Adrenal gland (tissue), 12 donors: Measurements from ENCODE around the gene SNRNP200. TPM values are rescaled to one million over a fixed set of nuclear protein-coding genes. Genes with fewer than 3 reads are reported as not detected.
A peak's percentile ranks its signal among the peaks of the same experiment; 100 is the strongest.
"Not testable (repeated sequence)": the region's sequence is repeated elsewhere in the genome, so short reads cannot be mapped to it uniquely, and the experiment has no call there.

ENCODE experiments used
- DNase-seq, 7 donors: peaks; one replicate each; pipeline ENCODE4 v3.0.0-alpha.2; 2019 to 2020
- H3K27ac ChIP-seq, 5 donors: fragments of 200-600 bp; sonication (generic) in 4 of 5; 1 replicate in 3 of 5; 2 replicates in 2 of 5; pipeline versions ENCODE4 v1.5.1 to v1.8.0; 2016 to 2020; ENCODE audit warnings: mild to moderate bottlenecking in 1 of 5
- H3K27me3 ChIP-seq: fragments of 200-600 bp; 2 replicates; pipeline ENCODE4 v1.8.0; 2021
- H3K36me3 ChIP-seq, 2 donors: fragments of 200-600 bp; replicated peaks in 1 of 2; 1 replicate in 1 of 2; 2 replicates in 1 of 2; pipeline versions ENCODE4 v1.5.1 to v1.8.0; 2018 to 2022
- H3K4me1 ChIP-seq, 2 donors: fragments of 200-600 bp; replicated peaks in 1 of 2; 1 replicate in 1 of 2; 2 replicates in 1 of 2; pipeline versions ENCODE4 v1.5.1 to v1.8.0; 2018 to 2021
- H3K4me3 ChIP-seq, 4 donors: fragments of 200-600 bp; sonication (generic) in 3 of 4; one replicate each; pipeline ENCODE4 v1.5.1; 2016 to 2018
- H3K9me3 ChIP-seq, 3 donors: fragments of 200-600 bp; sonication (generic) in 1 of 3; replicated peaks in 1 of 3; 1 replicate in 2 of 3; 2 replicates in 1 of 3; pipeline versions ENCODE4 v1.5.1 to v1.8.0; 2016 to 2021
- CTCF ChIP-seq, 6 experiments: fragments of 450-650 bp in 4 of 6; fragments of 200-600 bp in 2 of 6; sonication (generic) in 1 of 6; IDR thresholded peaks; 1 replicate in 5 of 6; 2 replicates in 1 of 6; pipeline versions ENCODE4 v1.5.1 to v1.8.0; 2016 to 2021; ENCODE audit warnings: antibody characterized with exemption in 6 of 6, mild to moderate bottlenecking in 2 of 6, moderate library complexity in 1 of 6
- POLR2A ChIP-seq, 2 donors: fragments of 450-650 bp; IDR thresholded peaks; one replicate each; pipeline ENCODE4 v1.6.1; 2017; ENCODE audit warnings: antibody characterized with exemption in 2 of 2, mild to moderate bottlenecking in 2 of 2, moderate library complexity in 1 of 2
- WGBS, 4 donors: extraction: QIAGEN DNeasy Blood & Tissue Kit in 2 of 4; methylation state at CpG; one replicate each; pipeline versions ENCODE4 v1.1.5 to v1.1.7; 2013 to 2017; 5-methylcytosine and 5-hydroxymethylcytosine counted together
- intact Hi-C, 2 donors: fragments of 100-400 bp; cut with DNase I; formaldehyde crosslinking; loops; one replicate each; pipeline versions ENCODE4 v1.14.1 to v1.15.0; 2022 to 2023
- polyA plus RNA-seq, 3 donors: library from polyadenylated mRNA; stranded (reverse); fragments of 200-250 nt in 2 of 3; fragments of 350-450 nt in 1 of 3; fragmentation: Illumina TruSeq in 1 of 3; extraction: RNeasy Lipid Tissue Mini Kit (QIAGEN cat#74804) in 1 of 3; gene quantifications; one replicate each; pipeline ENCODE4 v1.2.3, GENCODE V29; 2013 to 2014
- total RNA-seq, 9 donors: library from RNA; depleted of rRNA in 4 of 9; stranded (reverse); fragments of >200 nt in 4 of 9; fragments of 120-200 nt in 1 of 9; fragmentation: NEBNext Ultra II Directional in 1 of 9; extraction: Animal tissue kit (Norgen Biotek cat#: 25700) in 1 of 9; gene quantifications; one replicate each; pipeline versions ENCODE4 v1.1.0 to v1.2.4, GENCODE V29; 2013 to 2023
- donor health status: healthy with polysubstance abuse.
- donor health status: Bipolar disorder and iron deficiency.
- donor health status: DM: yes; HTN: yes; CAD: no.
- donor health status: DM: no; HTN: no; CAD: no.
- donor health status: DM: no; HTN: no; CAD: no.
- donor health status: DM: yes; HTN: yes; CAD: no.

SNRNP200 gene
- total and polyA plus RNA-seq, 12 donors = 50.4 to 117 (median 96.1) TPM

GRCh38 chr2:96296925-96297324, 8.4 kb downstream of the SNRNP200 start:
- Histone ChIP-seq H3K27me3 (no peaks in the 10 kb centered on the region), H3K4me3 (no peak overlapping the region), H3K36me3 (peaks cover 0 to 100% of the 10 kb centered on the region in 2 donors), H3K9me3 (no peaks in the 10 kb centered on the region), H3K27ac (no peak overlapping the region), H3K4me1 (no peaks in the 10 kb centered on the region)
- DNase-seq = peak in 2 of 7 donors; percentile 25 to 46
- WGBS, 4 donors = 29 to 62% (median 57%) methylated on average over 5 of the region's 5 CpGs
- intact Hi-C loops = no loop called here
- no peak for TF ChIP-seq POLR2A (IDR thresholded peaks at IDR 0.05)
- TF ChIP-seq CTCF (IDR thresholded peaks at IDR 0.05) = no peak

GRCh38 chr2:96294271-96294670, 11.1 kb downstream of the SNRNP200 start:
- DNase-seq, H3K9me3 ChIP-seq, intact Hi-C loops, H3K4me3 ChIP-seq, H3K27ac ChIP-seq, H3K27me3 ChIP-seq, H3K4me1 ChIP-seq: not testable (repeated sequence)
- peaks cover 0 to 100% of the 10 kb centered on the region in 2 donors for H3K36me3 ChIP-seq
- 89 to 94% (median 89%) methylated on average over 8 of the region's 8 CpGs for WGBS, 4 donors

- no peak for DNase-seq
- H3K36me3 ChIP-seq = peaks cover 0 to 100% of the 10 kb centered on the region in 2 donors
- H3K9me3 ChIP-seq = no peaks in the 10 kb centered on the region
- H3K4me1 ChIP-seq = no peaks in the 10 kb centered on the region
- WGBS, 4 donors = 82 to 88% (median 85%) methylated on average over 4 to 5 of the region's 5 CpGs
- intact Hi-C loops = no loop called here
- H3K27me3 ChIP-seq = no peaks in the 10 kb centered on the region
- no peak overlapping the region for H3K4me3 ChIP-seq
- no peak for TF ChIP-seq POLR2A (IDR thresholded peaks at IDR 0.05)
- TF ChIP-seq CTCF (IDR thresholded peaks at IDR 0.05) = no peak
- H3K27ac ChIP-seq = no peak overlapping the region
Measured at GRCh38 chr2:96291751-96292150, 13.6 kb downstream of the SNRNP200 start.

DNA sequence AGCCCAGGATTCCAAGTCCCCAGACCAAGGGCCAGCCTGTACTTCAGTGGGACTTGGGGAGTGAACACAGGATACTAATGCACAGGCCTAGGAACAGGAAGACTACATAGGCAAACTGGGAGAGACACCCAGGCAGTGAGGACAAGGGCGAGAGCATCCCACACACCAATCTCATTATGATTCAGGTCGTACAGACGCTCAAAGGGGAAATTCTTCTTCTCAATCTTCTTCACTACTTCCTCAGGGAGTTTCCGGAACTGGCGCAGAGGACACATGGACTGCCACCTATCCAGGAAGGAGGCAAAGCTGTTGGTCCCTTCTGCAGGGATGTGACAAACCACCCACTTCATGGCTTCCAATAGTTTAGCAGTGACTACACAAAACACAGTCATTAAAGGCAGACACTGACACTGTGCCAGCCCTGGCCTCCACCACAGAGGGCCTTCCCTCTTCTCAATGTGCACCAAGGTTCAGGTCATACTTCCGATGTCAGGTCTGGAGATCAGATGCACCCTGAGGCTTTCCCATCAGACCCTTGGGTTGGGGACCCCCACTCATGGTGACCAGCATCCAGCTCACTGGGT, 18.0 kb downstream of the SNRNP200 start:
- peaks cover 0 to 100% of the 10 kb centered on the region in 2 donors for H3K36me3 ChIP-seq
- 89 to 96% (median 93%) methylated on average over 6 of the region's 6 CpGs for WGBS, 4 donors
- intact Hi-C loops = no loop called here

More for the DNA sequence above, 18.0 kb downstream of the SNRNP200 start:
- Histone ChIP-seq H3K4me1 (no peaks in the 10 kb centered on the region), H3K9me3 (no peaks in the 10 kb centered on the region), H3K27me3 (no peaks in the 10 kb centered on the region), H3K27ac (no peak overlapping the region), H3K4me3 (no peak overlapping the region)
- no peak for DNase-seq
- no peak for TF ChIP-seq POLR2A (IDR thresholded peaks at IDR 0.05)
- no peak for TF ChIP-seq CTCF (IDR thresholded peaks at IDR 0.05)
